CD4-positive, alpha-beta T cell (primary cell): ENCODE results near the gene CACNA2D3. TPM values are rescaled to one million over a fixed set of nuclear protein-coding genes. Genes with fewer than 3 reads are reported as not detected.

Experiments
- ATAC-seq: fragments of 200-7000 bp; cut with Tn5 transposase; one replicate; pipeline ENCODE4 v1.10.0; 2022; ENCODE audit warnings: mild to moderate bottlenecking; ENCODE audit not compliant: poor library complexity
- CTCF ChIA-PET: fragments of 350-600 bp; sonication (Branson Sonifier 250); formaldehyde crosslinking; loops from one replicate; lab custom pipeline; 2021; ENCODE audit warnings: antibody characterized with exemption, inconsistent platforms; lab: Charles Lee
- POLR2A ChIA-PET: fragments of 350-600 bp; sonication (Branson Sonifier 250); formaldehyde crosslinking; loops from one replicate; lab custom pipeline; 2021; ENCODE audit warnings: antibody characterized with exemption, inconsistent platforms; lab: Charles Lee
- DNase-seq, 14 experiments: peaks; one replicate each; pipeline ENCODE4 v3.0.0-alpha.2; 2013 to 2020; ENCODE audit warnings: mixed read lengths in 2 of 14
- H3K27ac ChIP-seq, 2 donors: one replicate each; pipeline versions ENCODE4 v1.5.1 to v1.7.0; 2013; ENCODE audit warnings: low read length in 2 of 2, low read depth in 1 of 2, mild to moderate bottlenecking in 1 of 2
- H3K27me3 ChIP-seq, 2 experiments: 1 replicate in 1 of 2; 2 replicates in 1 of 2; pipeline versions ENCODE4 v1.6.1 to v1.7.0; 2013; ENCODE audit warnings: low read length in 2 of 2, control low read depth in 1 of 2, mild to moderate bottlenecking in 1 of 2, moderate library complexity in 1 of 2; ENCODE audit not compliant: insufficient read depth in 2 of 2, control insufficient read depth in 1 of 2
- H3K36me3 ChIP-seq: one replicate; pipeline ENCODE4 v1.6.1; 2013; ENCODE audit warnings: low read length, control low read depth; ENCODE audit not compliant: insufficient read depth
- H3K4me1 ChIP-seq: one replicate; pipeline ENCODE4 v1.6.1; 2013; ENCODE audit warnings: low read length, control low read depth; ENCODE audit not compliant: insufficient read depth
- H3K4me3 ChIP-seq: one replicate; pipeline ENCODE4 v1.5.1; 2013; ENCODE audit warnings: mild to moderate bottlenecking, low read length, moderate library complexity
- H3K9me3 ChIP-seq, 2 experiments: 1 replicate in 1 of 2; 2 replicates in 1 of 2; pipeline versions ENCODE4 v1.6.1 to v1.7.0; 2013; ENCODE audit warnings: low read length in 2 of 2, mild to moderate bottlenecking in 2 of 2, control low read depth in 1 of 2, moderate library complexity in 1 of 2; ENCODE audit not compliant: control insufficient read depth in 1 of 2, insufficient read depth in 1 of 2
- H3K27ac Mint-ChIP-seq: one replicate; pipeline ENCODE4 v1.8.0; 2020; ENCODE audit warnings: mixed read lengths
- H3K27me3 Mint-ChIP-seq: one replicate; pipeline ENCODE4 v1.8.0; 2021; ENCODE audit warnings: mixed read lengths
- H3K36me3 Mint-ChIP-seq: one replicate; pipeline ENCODE4 v1.8.0; 2021; ENCODE audit warnings: low read depth, mixed read lengths
- H3K4me1 Mint-ChIP-seq: one replicate; pipeline ENCODE4 v1.8.0; 2021; ENCODE audit warnings: low read depth, mixed read lengths
- H3K4me3 Mint-ChIP-seq: one replicate; pipeline ENCODE4 v1.8.0; 2020; ENCODE audit warnings: mild to moderate bottlenecking, mixed read lengths
- H3K9me3 Mint-ChIP-seq: one replicate; pipeline ENCODE4 v1.8.0; 2020; ENCODE audit warnings: mixed read lengths
- intact Hi-C, 2 experiments: fragments of 100-400 bp; cut with DNase I in 1 of 2; cut with micrococcal nuclease in 1 of 2; formaldehyde crosslinking; loops; one replicate each; pipeline versions ENCODE4 v1.15.1 to v1.9.0; 2023 to 2025; cut with DNase I, micrococcal nuclease
- total RNA-seq, 174 experiments: library from RNA in 2 of 174; stranded (reverse) in 2 of 174; gene quantifications; one replicate each; pipeline ENCODE4 v1.2.3 and lab custom pipeline; 2021 to 2026
- TF ChIP-seq, protein P1 (sequence below): fragments of 200-600 bp; IDR thresholded peaks from one replicate; pipeline ENCODE4 v1.8.0; 2022; ENCODE audit warnings: antibody characterized with exemption, mild to moderate bottlenecking

Gene CACNA2D3
- total RNA-seq, 2 experiments from 2014 or later: 0.08 TPM; not detected in 1

DNA sequence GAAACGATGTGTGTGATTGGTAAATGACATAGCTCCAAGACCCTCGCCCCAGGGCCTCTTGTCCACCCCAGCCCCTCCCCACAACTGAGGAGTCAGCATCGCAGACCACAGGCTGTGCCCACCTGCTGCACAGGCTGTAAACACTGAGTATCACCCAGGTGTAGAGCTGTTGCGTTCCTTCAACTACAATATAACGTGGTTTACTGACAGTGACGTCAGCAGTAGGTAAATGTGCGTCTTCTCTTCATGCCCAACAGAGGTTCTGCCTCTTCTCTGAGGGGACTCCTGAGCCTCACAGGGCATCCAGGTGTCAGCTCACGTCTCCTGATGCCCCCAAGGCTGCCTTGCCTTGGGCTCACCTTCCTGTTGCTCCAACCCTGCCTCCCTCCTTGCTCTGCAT, 395.1 kb downstream of the CACNA2D3 start:
- no peak overlapping the region for H3K4me3 Mint-ChIP-seq
- Histone ChIP-seq H3K36me3 (no peaks in the 10 kb centered on the region), H3K4me3 (no peak overlapping the region), H3K9me3 (peaks cover 0 to 22% of the 10 kb centered on the region in 2 experiments), H3K4me1 (no peaks in the 10 kb centered on the region), H3K27ac (no peak overlapping the region), H3K27me3 (no peaks in the 10 kb centered on the region)
- TF ChIP-seq, protein P1, sequence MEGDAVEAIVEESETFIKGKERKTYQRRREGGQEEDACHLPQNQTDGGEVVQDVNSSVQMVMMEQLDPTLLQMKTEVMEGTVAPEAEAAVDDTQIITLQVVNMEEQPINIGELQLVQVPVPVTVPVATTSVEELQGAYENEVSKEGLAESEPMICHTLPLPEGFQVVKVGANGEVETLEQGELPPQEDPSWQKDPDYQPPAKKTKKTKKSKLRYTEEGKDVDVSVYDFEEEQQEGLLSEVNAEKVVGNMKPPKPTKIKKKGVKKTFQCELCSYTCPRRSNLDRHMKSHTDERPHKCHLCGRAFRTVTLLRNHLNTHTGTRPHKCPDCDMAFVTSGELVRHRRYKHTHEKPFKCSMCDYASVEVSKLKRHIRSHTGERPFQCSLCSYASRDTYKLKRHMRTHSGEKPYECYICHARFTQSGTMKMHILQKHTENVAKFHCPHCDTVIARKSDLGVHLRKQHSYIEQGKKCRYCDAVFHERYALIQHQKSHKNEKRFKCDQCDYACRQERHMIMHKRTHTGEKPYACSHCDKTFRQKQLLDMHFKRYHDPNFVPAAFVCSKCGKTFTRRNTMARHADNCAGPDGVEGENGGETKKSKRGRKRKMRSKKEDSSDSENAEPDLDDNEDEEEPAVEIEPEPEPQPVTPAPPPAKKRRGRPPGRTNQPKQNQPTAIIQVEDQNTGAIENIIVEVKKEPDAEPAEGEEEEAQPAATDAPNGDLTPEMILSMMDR: no peak
- DNase-seq (no peak), ATAC-seq (no peak)
- H3K27ac Mint-ChIP-seq: no peak overlapping the region
- no peaks in the 10 kb centered on the region for H3K36me3 Mint-ChIP-seq
- CTCF ChIA-PET: no interaction called here
- intact Hi-C loops: no loop called here
- H3K27me3 Mint-ChIP-seq: no peaks in the 10 kb centered on the region
- H3K4me1 Mint-ChIP-seq: no peaks in the 10 kb centered on the region
- POLR2A ChIA-PET: no interaction called here
- peaks cover 13% of the 10 kb centered on the region for H3K9me3 Mint-ChIP-seq

DNA sequence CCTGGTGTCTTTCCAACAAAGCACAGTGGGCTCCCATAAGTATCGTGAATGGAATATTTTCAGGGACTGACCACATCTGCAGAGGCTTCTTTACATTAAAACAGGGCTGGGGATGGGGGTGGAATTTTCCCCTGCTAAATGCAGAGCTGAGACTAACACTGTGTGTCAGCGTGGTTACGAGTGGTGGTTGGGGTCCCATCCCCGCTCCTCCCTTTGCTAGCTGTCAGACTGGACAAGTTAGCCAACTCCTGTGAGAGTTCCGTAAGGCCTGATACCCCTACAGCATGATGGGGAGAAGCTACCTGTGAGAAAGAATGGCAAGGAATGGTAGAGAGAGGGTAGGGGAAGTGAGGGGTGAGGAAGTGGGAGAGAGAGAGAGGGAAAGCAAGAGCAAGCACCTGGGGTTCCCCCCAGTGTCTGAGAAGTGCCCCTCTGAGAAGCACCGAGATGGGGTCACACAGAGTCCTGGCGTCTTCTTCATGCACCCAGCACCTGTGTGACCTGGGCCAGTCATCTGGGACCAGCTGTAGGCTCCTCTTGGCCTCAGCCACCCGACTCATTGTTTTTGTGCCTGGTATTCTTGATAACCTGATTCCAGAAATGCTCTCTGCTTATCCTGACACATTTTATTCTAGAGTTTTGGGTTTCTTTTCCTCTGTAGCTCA, 395.8 kb downstream of the CACNA2D3 start:
- TF ChIP-seq, protein P1: no peak
- H3K36me3 Mint-ChIP-seq: no peaks in the 10 kb centered on the region
- no peaks in the 10 kb centered on the region for H3K4me1 ChIP-seq
- H3K27me3 ChIP-seq: no peaks in the 10 kb centered on the region
- ChIA-PET POLR2A (no interaction called here), CTCF (no interaction called here)
- no peak overlapping the region for H3K27ac ChIP-seq
- H3K27ac Mint-ChIP-seq: no peak overlapping the region
- no peak for ATAC-seq
- no peaks in the 10 kb centered on the region for H3K36me3 ChIP-seq
- H3K4me3 Mint-ChIP-seq: no peak overlapping the region
- H3K9me3 ChIP-seq: peaks cover 0 to 22% of the 10 kb centered on the region in 2 experiments
- intact Hi-C loops: no loop called here
- H3K4me3 ChIP-seq: no peak overlapping the region
- H3K27me3 Mint-ChIP-seq: no peaks in the 10 kb centered on the region
- H3K4me1 Mint-ChIP-seq: no peaks in the 10 kb centered on the region
- DNase-seq: no peak
- H3K9me3 Mint-ChIP-seq: peaks cover 14% of the 10 kb centered on the region

GRCh38 chr3:54519493-54519892, 397.1 kb downstream of the CACNA2D3 start:
- intact Hi-C loops: no loop called here
- POLR2A ChIA-PET: no interaction called here
- Histone ChIP-seq H3K36me3 (no peaks in the 10 kb centered on the region), H3K27me3 (no peaks in the 10 kb centered on the region), H3K4me1 (no peaks in the 10 kb centered on the region), H3K27ac (no peak overlapping the region), H3K4me3 (no peak overlapping the region), H3K9me3 (peaks cover 0 to 17% of the 10 kb centered on the region in 2 experiments)
- Mint-ChIP-seq H3K27me3 (no peaks in the 10 kb centered on the region), H3K9me3 (peaks cover 15% of the 10 kb centered on the region), H3K36me3 (no peaks in the 10 kb centered on the region), H3K4me1 (no peaks in the 10 kb centered on the region), H3K27ac (no peak overlapping the region), H3K4me3 (no peak overlapping the region)
- ATAC-seq: no peak
- TF ChIP-seq, protein P1: no peak
- DNase-seq: no peak
- CTCF ChIA-PET: no interaction called here
